Measurements from ENCODE around the gene ALOX12. TPM values are rescaled to one million over a fixed set of nuclear protein-coding genes. Genes with fewer than 3 reads are reported as not detected.
"Not testable (repeated sequence)": the region's sequence is repeated elsewhere in the genome, so short reads cannot be mapped to it uniquely, and the experiment has no call there.

Gene ALOX12
- total RNA-seq, 2 experiments from 2014 or later = not detected

- no peaks in the 10 kb centered on the region for H3K36me3 ChIP-seq (ENCODE audit: insufficient read depth, low read length)
- H4K20me1 ChIP-seq (ENCODE audit: insufficient read depth, low read length) = no peaks in the 10 kb centered on the region
- POLR2A ChIA-PET = interaction anchor here (0.9 to 1.2 kb wide), 2 partner anchors 11 to 91 kb away, joined by 3 to 5 read pairs; partner anchors contain the start of gene SLC16A13
- H2AFZ ChIP-seq (ENCODE audit: low read length) = peak overlapping the region; percentile 83
- no peak for TF ChIP-seq EZH2phosphoT487 (IDR thresholded peaks at IDR 0.05; ENCODE audit: borderline replicate concordance, low read depth, low read length)
- TF ChIP-seq, protein P1, sequence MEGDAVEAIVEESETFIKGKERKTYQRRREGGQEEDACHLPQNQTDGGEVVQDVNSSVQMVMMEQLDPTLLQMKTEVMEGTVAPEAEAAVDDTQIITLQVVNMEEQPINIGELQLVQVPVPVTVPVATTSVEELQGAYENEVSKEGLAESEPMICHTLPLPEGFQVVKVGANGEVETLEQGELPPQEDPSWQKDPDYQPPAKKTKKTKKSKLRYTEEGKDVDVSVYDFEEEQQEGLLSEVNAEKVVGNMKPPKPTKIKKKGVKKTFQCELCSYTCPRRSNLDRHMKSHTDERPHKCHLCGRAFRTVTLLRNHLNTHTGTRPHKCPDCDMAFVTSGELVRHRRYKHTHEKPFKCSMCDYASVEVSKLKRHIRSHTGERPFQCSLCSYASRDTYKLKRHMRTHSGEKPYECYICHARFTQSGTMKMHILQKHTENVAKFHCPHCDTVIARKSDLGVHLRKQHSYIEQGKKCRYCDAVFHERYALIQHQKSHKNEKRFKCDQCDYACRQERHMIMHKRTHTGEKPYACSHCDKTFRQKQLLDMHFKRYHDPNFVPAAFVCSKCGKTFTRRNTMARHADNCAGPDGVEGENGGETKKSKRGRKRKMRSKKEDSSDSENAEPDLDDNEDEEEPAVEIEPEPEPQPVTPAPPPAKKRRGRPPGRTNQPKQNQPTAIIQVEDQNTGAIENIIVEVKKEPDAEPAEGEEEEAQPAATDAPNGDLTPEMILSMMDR (conservative IDR thresholded peaks at IDR 0.05; ENCODE audit: low read length) = no peak; the same call in 1 of the 2 replicates
- H3K4me1 ChIP-seq (ENCODE audit: insufficient read depth, low read length, poor library complexity, severe bottlenecking) = peaks cover 19% of the 10 kb centered on the region
- intact Hi-C loops (cut with micrococcal nuclease; ENCODE audit: unreplicated experiment) = loop anchor here (5.0 kb wide), 1 partner anchor 251 kb away; no protein-coding TSS in a partner anchor
- no peaks in the 10 kb centered on the region for H3K9me3 ChIP-seq (ENCODE audit: low read length)
- no peaks in the 10 kb centered on the region for H3K79me2 ChIP-seq (ENCODE audit: insufficient read depth, low read depth, low read length)
- no TSS peak for BruUV-seq (replicated peaks)
- CTCF ChIA-PET (ENCODE audit: unreplicated experiment) = interaction anchor here (1.0 to 1.6 kb wide), 3 partner anchors 86 to 131 kb away, joined by 3 to 8 read pairs (median 4); no protein-coding TSS in a partner anchor
- peak overlapping the region; percentile 20 for H3K4me3 ChIP-seq (ENCODE audit: low read depth, low read length, poor library complexity, severe bottlenecking)
- H3K9me2 ChIP-seq (ENCODE audit: insufficient read depth, low read length) = no peaks in the 10 kb centered on the region
- H3K27ac ChIP-seq (ENCODE audit: low read depth, low read length, poor library complexity, severe bottlenecking) = no peak overlapping the region
- DNase-seq (ENCODE audit: low spot score) = no peak
- H3K4me2 ChIP-seq (ENCODE audit: low read length) = peak overlapping the region; percentile 62
Measured at GRCh38 chr17:7046127-7046724, 50.4 kb downstream of the ALOX12 start.

- H3K4me3 ChIP-seq (ENCODE audit: low read depth, low read length, poor library complexity, severe bottlenecking) = peak overlapping the region; percentile 20
- POLR2A ChIA-PET = interaction anchor here (0.9 to 1.2 kb wide), 2 partner anchors 11 to 90 kb away, joined by 3 to 5 read pairs; partner anchors contain the start of gene SLC16A13
Measured at GRCh38 chr17:7046725-7047397, 51.0 kb downstream of the ALOX12 start.

DNA sequence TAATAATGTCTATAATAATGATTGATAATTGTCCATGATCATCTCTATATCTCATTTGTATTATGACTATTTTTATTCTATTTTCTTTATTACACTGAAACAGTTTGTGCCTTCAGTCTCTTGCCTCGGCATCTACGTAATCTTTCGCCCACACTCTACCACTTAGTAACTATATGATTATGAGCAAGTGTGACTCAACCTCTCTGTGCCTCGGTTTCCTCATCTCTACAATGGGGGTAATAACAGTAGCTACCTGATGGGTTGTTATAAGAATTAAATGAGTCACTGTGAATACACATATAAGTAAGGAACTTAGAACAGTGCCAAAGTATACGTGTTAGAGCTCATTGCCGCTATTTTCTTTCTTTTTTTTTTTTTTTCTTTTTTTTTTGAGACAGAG is 51.7 kb downstream of the ALOX12 start:
- intact Hi-C loops (cut with micrococcal nuclease; ENCODE audit: unreplicated experiment) = loop anchor here (5.0 kb wide), 1 partner anchor 250 kb away; no protein-coding TSS in a partner anchor
- CTCF ChIA-PET (ENCODE audit: unreplicated experiment) = no interaction called here
- Histone ChIP-seq H3K9me2 (ENCODE audit: insufficient read depth, low read length) (no peaks in the 10 kb centered on the region), H3K79me2 (ENCODE audit: insufficient read depth, low read depth, low read length) (no peaks in the 10 kb centered on the region), H3K4me1 (ENCODE audit: insufficient read depth, low read length, poor library complexity, severe bottlenecking) (peaks cover 19% of the 10 kb centered on the region), H3K4me2 (ENCODE audit: low read length) (no peak overlapping the region), H4K20me1 (ENCODE audit: insufficient read depth, low read length) (no peaks in the 10 kb centered on the region), H2AFZ (ENCODE audit: low read length) (no peak overlapping the region), H3K9me3 (ENCODE audit: low read length) (no peaks in the 10 kb centered on the region), H3K27ac (ENCODE audit: low read depth, low read length, poor library complexity, severe bottlenecking) (no peak overlapping the region), H3K4me3 (ENCODE audit: low read depth, low read length, poor library complexity, severe bottlenecking) (no peak overlapping the region), H3K36me3 (ENCODE audit: insufficient read depth, low read length) (no peaks in the 10 kb centered on the region)
- no peak for TF ChIP-seq EZH2phosphoT487 (IDR thresholded peaks at IDR 0.05; ENCODE audit: borderline replicate concordance, low read depth, low read length)
- TF ChIP-seq, protein P1 (conservative IDR thresholded peaks at IDR 0.05; ENCODE audit: low read length) = no peak
- no TSS peak for BruUV-seq (replicated peaks)
- no peak for DNase-seq (ENCODE audit: low spot score)
- POLR2A ChIA-PET = no interaction called here

More at GRCh38 chr17:7046725-7047397, 51.0 kb downstream of the ALOX12 start:
- Histone ChIP-seq H2AFZ (ENCODE audit: low read length) (peak overlapping the region; percentile 83), H3K4me2 (ENCODE audit: low read length) (peak overlapping the region; percentile 62), H3K4me1 (ENCODE audit: insufficient read depth, low read length, poor library complexity, severe bottlenecking) (peaks cover 19% of the 10 kb centered on the region)
- peak; percentile 52 for DNase-seq (ENCODE audit: low spot score)
- not testable (repeated sequence) for H3K9me3 ChIP-seq (ENCODE audit: low read length); H3K27ac ChIP-seq (ENCODE audit: low read depth, low read length, poor library complexity, severe bottlenecking); H3K36me3 ChIP-seq (ENCODE audit: insufficient read depth, low read length); H3K9me2 ChIP-seq (ENCODE audit: insufficient read depth, low read length); H4K20me1 ChIP-seq (ENCODE audit: insufficient read depth, low read length); BruUV-seq (replicated peaks); H3K79me2 ChIP-seq (ENCODE audit: insufficient read depth, low read depth, low read length)
- CTCF ChIA-PET (ENCODE audit: unreplicated experiment) = interaction anchor here (1.0 to 1.6 kb wide), 3 partner anchors 86 to 131 kb away, joined by 3 to 8 read pairs (median 4); no protein-coding TSS in a partner anchor
- intact Hi-C loops (cut with micrococcal nuclease; ENCODE audit: unreplicated experiment) = loop anchor here (5.0 kb wide), 1 partner anchor 250 kb away; no protein-coding TSS in a partner anchor
